Measurements from ENCODE around the gene MAPK4.

The MAPK4 gene

DNA sequence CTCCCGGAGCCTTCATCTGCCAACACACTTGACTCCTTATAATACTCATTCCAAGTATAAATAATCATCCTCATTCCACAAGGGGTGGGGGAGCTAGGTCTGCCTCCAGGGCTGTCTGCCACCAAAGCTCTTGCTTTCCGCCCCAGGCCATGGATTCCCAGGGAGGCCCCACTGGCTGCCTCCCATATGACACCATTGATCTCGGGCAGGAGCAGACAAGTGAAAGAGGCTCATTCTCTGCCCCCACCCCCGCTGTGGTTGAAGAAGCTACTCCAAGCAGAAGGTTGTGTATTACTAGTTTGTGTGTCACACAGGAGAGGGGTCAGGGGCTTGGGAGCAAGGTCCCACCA, 160.4 kb downstream of the MAPK4 start:
- Histone ChIP-seq H3K9me3 (ENCODE audit: insufficient read depth, low read length) (no peaks in the 10 kb centered on the region), H3K36me3 (ENCODE audit: low read length) (no peaks in the 10 kb centered on the region), H2AFZ (ENCODE audit: low read depth, low read length, severe bottlenecking) (no peak overlapping the region), H3K9me2 (replicated peaks; ENCODE audit: insufficient read depth, low read length) (no peaks in the 10 kb centered on the region), H3K4me3 (ENCODE audit: insufficient read depth, low read length, poor library complexity, severe bottlenecking) (no peak overlapping the region), H3F3A (ENCODE audit: insufficient read depth) (no peaks in the 10 kb centered on the region), H3K27ac (ENCODE audit: low read depth, low read length) (no peak overlapping the region), H3K4me2 (ENCODE audit: low read depth, low read length, poor library complexity, severe bottlenecking) (no peak overlapping the region), H3K79me2 (ENCODE audit: insufficient read depth, low read length) (no peaks in the 10 kb centered on the region), H4K20me1 (ENCODE audit: low read depth, low read length) (no peaks in the 10 kb centered on the region), H3K27me3 (ENCODE audit: low read length) (no peaks in the 10 kb centered on the region), H3K9ac (ENCODE audit: low read length) (no peak overlapping the region)
- TF ChIP-seq, protein P1, sequence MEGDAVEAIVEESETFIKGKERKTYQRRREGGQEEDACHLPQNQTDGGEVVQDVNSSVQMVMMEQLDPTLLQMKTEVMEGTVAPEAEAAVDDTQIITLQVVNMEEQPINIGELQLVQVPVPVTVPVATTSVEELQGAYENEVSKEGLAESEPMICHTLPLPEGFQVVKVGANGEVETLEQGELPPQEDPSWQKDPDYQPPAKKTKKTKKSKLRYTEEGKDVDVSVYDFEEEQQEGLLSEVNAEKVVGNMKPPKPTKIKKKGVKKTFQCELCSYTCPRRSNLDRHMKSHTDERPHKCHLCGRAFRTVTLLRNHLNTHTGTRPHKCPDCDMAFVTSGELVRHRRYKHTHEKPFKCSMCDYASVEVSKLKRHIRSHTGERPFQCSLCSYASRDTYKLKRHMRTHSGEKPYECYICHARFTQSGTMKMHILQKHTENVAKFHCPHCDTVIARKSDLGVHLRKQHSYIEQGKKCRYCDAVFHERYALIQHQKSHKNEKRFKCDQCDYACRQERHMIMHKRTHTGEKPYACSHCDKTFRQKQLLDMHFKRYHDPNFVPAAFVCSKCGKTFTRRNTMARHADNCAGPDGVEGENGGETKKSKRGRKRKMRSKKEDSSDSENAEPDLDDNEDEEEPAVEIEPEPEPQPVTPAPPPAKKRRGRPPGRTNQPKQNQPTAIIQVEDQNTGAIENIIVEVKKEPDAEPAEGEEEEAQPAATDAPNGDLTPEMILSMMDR (IDR thresholded peaks at IDR 0.05; ENCODE audit: insufficient read depth, low read length, poor library complexity, severe bottlenecking), result no peak
- no peak for TF ChIP-seq EZH2phosphoT487 (conservative IDR thresholded peaks at IDR 0.05; ENCODE audit: low read length)

DNA sequence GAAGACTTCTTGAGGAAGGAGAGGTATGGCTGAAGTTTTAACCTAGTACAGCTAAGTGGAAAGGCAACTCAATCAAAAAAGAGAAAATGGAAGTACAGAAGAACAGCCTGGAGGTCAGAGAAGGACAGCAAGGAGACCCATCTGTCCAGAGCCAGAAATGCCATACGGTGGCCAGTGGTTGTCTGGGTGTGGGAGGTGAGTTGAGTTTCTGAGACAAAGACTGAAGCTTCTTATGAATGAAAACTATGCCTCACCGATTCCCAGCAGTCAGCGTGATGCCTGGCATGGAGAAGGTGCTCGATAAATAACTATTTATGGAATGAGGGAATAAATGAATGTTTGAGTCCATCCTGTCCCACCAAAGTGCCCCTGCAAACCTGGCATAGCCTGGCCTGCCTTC, 161.1 kb downstream of the MAPK4 start:
- H3K36me3 ChIP-seq (ENCODE audit: low read length), result no peaks in the 10 kb centered on the region

DNA sequence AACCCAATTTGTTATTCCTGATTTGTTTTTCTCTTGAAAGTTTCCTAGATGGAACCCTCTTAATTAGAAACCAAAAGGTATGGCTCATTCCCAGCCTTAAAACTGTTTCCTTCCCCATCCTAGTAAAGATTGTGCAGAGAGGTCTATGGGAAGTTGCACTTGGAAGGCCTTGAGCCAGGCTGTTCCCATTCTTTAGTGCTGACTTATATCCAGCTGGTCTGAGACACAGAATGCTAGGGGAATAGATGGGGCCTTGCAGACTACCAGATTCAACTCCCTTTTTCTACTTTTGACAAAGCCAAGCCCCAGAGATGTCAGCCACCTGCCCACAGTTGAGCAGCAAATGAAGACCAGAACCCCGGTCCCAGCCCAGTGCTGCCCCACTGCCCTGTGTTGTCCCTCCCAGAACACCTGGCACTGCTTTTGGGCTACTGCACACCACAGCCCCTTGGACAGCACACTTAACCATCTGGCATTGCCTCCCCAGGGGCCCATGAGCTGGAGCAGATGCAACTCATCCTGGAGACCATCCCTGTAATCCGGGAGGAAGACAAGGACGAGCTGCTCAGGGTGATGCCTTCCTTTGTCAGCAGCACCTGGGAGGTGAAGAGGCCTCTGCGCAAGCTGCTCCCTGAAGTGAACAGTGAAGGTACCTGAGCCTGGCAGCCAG, 161.7 kb downstream of the MAPK4 start:
- H3K36me3 ChIP-seq (ENCODE audit: low read length), result no peaks in the 10 kb centered on the region

More for the DNA sequence above, 161.1 kb downstream of the MAPK4 start:
- H3K4me3 ChIP-seq (ENCODE audit: insufficient read depth, low read length, poor library complexity, severe bottlenecking), result no peak overlapping the region
- no peak overlapping the region for H3K27ac ChIP-seq (ENCODE audit: low read depth, low read length)
- H3F3A ChIP-seq (ENCODE audit: insufficient read depth), result no peaks in the 10 kb centered on the region
- TF ChIP-seq, protein P1 (IDR thresholded peaks at IDR 0.05; ENCODE audit: insufficient read depth, low read length, poor library complexity, severe bottlenecking), result no peak
- no peak for TF ChIP-seq EZH2phosphoT487 (conservative IDR thresholded peaks at IDR 0.05; ENCODE audit: low read length)
- no peaks in the 10 kb centered on the region for H4K20me1 ChIP-seq (ENCODE audit: low read depth, low read length)
- H3K27me3 ChIP-seq (ENCODE audit: low read length), result no peaks in the 10 kb centered on the region
- no peaks in the 10 kb centered on the region for H3K9me3 ChIP-seq (ENCODE audit: insufficient read depth, low read length)
- H3K9ac ChIP-seq (ENCODE audit: low read length), result no peak overlapping the region
- H3K79me2 ChIP-seq (ENCODE audit: insufficient read depth, low read length), result no peaks in the 10 kb centered on the region
- no peak overlapping the region for H3K4me2 ChIP-seq (ENCODE audit: low read depth, low read length, poor library complexity, severe bottlenecking)
- H2AFZ ChIP-seq (ENCODE audit: low read depth, low read length, severe bottlenecking), result no peak overlapping the region
- no peaks in the 10 kb centered on the region for H3K9me2 ChIP-seq (replicated peaks; ENCODE audit: insufficient read depth, low read length)

More for the DNA sequence above, 161.7 kb downstream of the MAPK4 start:
- H3F3A ChIP-seq (ENCODE audit: insufficient read depth), result no peaks in the 10 kb centered on the region
- H3K79me2 ChIP-seq (ENCODE audit: insufficient read depth, low read length), result no peaks in the 10 kb centered on the region
- no peaks in the 10 kb centered on the region for H3K9me3 ChIP-seq (ENCODE audit: insufficient read depth, low read length)
- H2AFZ ChIP-seq (ENCODE audit: low read depth, low read length, severe bottlenecking), result no peak overlapping the region
- no peaks in the 10 kb centered on the region for H3K9me2 ChIP-seq (replicated peaks; ENCODE audit: insufficient read depth, low read length)
- H3K27ac ChIP-seq (ENCODE audit: low read depth, low read length), result no peak overlapping the region
- no peak for TF ChIP-seq EZH2phosphoT487 (conservative IDR thresholded peaks at IDR 0.05; ENCODE audit: low read length)
- TF ChIP-seq, protein P1 (IDR thresholded peaks at IDR 0.05; ENCODE audit: insufficient read depth, low read length, poor library complexity, severe bottlenecking), result no peak
- no peaks in the 10 kb centered on the region for H4K20me1 ChIP-seq (ENCODE audit: low read depth, low read length)
- no peak overlapping the region for H3K4me2 ChIP-seq (ENCODE audit: low read depth, low read length, poor library complexity, severe bottlenecking)
- no peak overlapping the region for H3K9ac ChIP-seq (ENCODE audit: low read length)
- H3K4me3 ChIP-seq (ENCODE audit: insufficient read depth, low read length, poor library complexity, severe bottlenecking), result no peak overlapping the region
- H3K27me3 ChIP-seq (ENCODE audit: low read length), result no peaks in the 10 kb centered on the region

Measured in SU-DHL-6 (cell line).